Pancreas (tissue), 10 donors: ENCODE measurements around the gene MRGPRG. TPM values are rescaled to one million over a fixed set of nuclear protein-coding genes. Genes with fewer than 3 reads are reported as not detected.

ENCODE experiments used
- ATAC-seq, 4 donors: fragments of 200-7000 bp; cut with Tn5 transposase; one replicate each; pipeline versions ENCODE4 v1.8.0 to v1.9.1; 2020; ENCODE audit warnings: mild to moderate bottlenecking in 4 of 4, moderate library complexity in 4 of 4
- DNase-seq, 6 donors: peaks; one replicate each; pipeline ENCODE4 v3.0.0-alpha.2; 2020
- FAIRE-seq: peaks from 2 replicates; lab custom pipeline; 2012; peaks lifted over from hg19 to GRCh38; lab: Jason Lieb, UNC
- H3K27ac ChIP-seq, 4 donors: fragments of 200-600 bp; sonication (generic); 1 replicate in 3 of 4; 2 replicates in 1 of 4; pipeline versions ENCODE4 v1.5.0 to v1.8.0; 2020
- H3K27me3 ChIP-seq, 4 donors: fragments of 200-600 bp; one replicate each; pipeline ENCODE4 v1.8.0; 2021
- H3K36me3 ChIP-seq, 3 donors: fragments of 200-600 bp; sonication (generic) in 1 of 3; one replicate each; pipeline versions ENCODE4 v1.5.0 to v1.8.0; 2020 to 2021
- H3K4me1 ChIP-seq, 3 donors: fragments of 200-600 bp; one replicate each; pipeline ENCODE4 v1.8.0; 2021
- H3K4me3 ChIP-seq, 4 donors: fragments of 200-600 bp; sonication (generic) in 2 of 4; one replicate each; pipeline versions ENCODE4 v1.5.0 to v1.8.0; 2020 to 2021
- H3K9me3 ChIP-seq, 4 donors: fragments of 200-600 bp; one replicate each; pipeline ENCODE4 v1.8.0; 2021
- CTCF ChIP-seq, 4 donors: fragments of 200-600 bp; sonication (generic) in 3 of 4; IDR thresholded peaks; one replicate each; pipeline versions ENCODE4 v1.5.0 to v1.8.0; 2021; ENCODE audit warnings: antibody characterized with exemption in 4 of 4
- WGBS, 2 donors: extraction: QIAGEN DNeasy Blood & Tissue Kit; methylation state at CpG; one replicate each; pipeline ENCODE4 v1.1.7; 2013; 5-methylcytosine and 5-hydroxymethylcytosine counted together
- intact Hi-C, 3 donors: fragments of 100-400 bp; cut with DNase I; formaldehyde crosslinking; loops; one replicate each; pipeline versions ENCODE4 v1.11.1 to v1.14.2; 2022
- polyA plus RNA-seq, 2 donors: library from polyadenylated mRNA; stranded (reverse); fragments of 200-250 nt; gene quantifications; one replicate each; pipeline ENCODE4 v1.2.3, GENCODE V29; 2013
- total RNA-seq, 6 donors: library from RNA; stranded (reverse); fragmentation: NEBNext Ultra II Directional in 4 of 6; extraction: Animal tissue kit (Norgen Biotek cat#: 25700) in 4 of 6; gene quantifications; one replicate each; pipeline versions ENCODE4 v1.2.1 to v1.2.4, GENCODE V29; 2021 to 2023
- donor health status: healthy with polysubstance abuse.
- donor health status: DM: no; HTN: no; CAD: no; lungs with moderate emphysema.
- donor health status: DM: no; HTN: no; CAD: no.
- donor health status: control.
- donor health status: control.
- donor health status: Bipolar disorder and iron deficiency.
- donor health status: DM: yes; HTN: yes; CAD: no.
- donor health status: DM: no; HTN: no; CAD: no.
- donor health status: DM: no; HTN: no; CAD: no.
- donor health status: DM: yes; HTN: yes; CAD: no.

Gene MRGPRG
- total and polyA plus RNA-seq, 8 donors, result not detected

- ATAC-seq (no peak), DNase-seq (no peak)
- WGBS, 2 donors, result 86 to 92% methylated on average over 1 of the region's 1 CpG
These were observed 25.3 kb upstream of the MRGPRG start for GRCh38 chr11:3243880-3244279.

GRCh38 chr11:3237119-3237518 is 18.5 kb upstream of the MRGPRG start:
- no peaks in the 10 kb centered on the region for H3K36me3 ChIP-seq
- TF ChIP-seq CTCF (IDR thresholded peaks at IDR 0.05), result no peak
- ATAC-seq, result no peak
- no peak for FAIRE-seq
- H3K4me3 ChIP-seq, result no peak overlapping the region
- WGBS, 2 donors, result 87 to 93% methylated on average over 2 of the region's 2 CpGs
- H3K27ac ChIP-seq, result no peak overlapping the region
- no peaks in the 10 kb centered on the region for H3K4me1 ChIP-seq
- intact Hi-C loops, result no loop called here
- H3K9me3 ChIP-seq, result no peaks in the 10 kb centered on the region
- no peaks in the 10 kb centered on the region for H3K27me3 ChIP-seq
- no peak for DNase-seq

More at GRCh38 chr11:3243880-3244279, 25.3 kb upstream of the MRGPRG start:
- H3K9me3 ChIP-seq, result no peaks in the 10 kb centered on the region
- no peaks in the 10 kb centered on the region for H3K36me3 ChIP-seq
- no peak overlapping the region for H3K27ac ChIP-seq
- TF ChIP-seq CTCF (IDR thresholded peaks at IDR 0.05), result no peak
- no peak overlapping the region for H3K4me3 ChIP-seq
- H3K4me1 ChIP-seq, result no peaks in the 10 kb centered on the region
- no peak for FAIRE-seq
- intact Hi-C loops, result no loop called here
- no peaks in the 10 kb centered on the region for H3K27me3 ChIP-seq

- no peak for TF ChIP-seq CTCF (IDR thresholded peaks at IDR 0.05)
- no peak overlapping the region for H3K4me3 ChIP-seq
- H3K27ac ChIP-seq, result no peak overlapping the region
- H3K4me1 ChIP-seq, result no peaks in the 10 kb centered on the region
- H3K27me3 ChIP-seq, result peaks cover 0 to 3% (median 0%) of the 10 kb centered on the region in 4 donors
- no peaks in the 10 kb centered on the region for H3K36me3 ChIP-seq
- no peaks in the 10 kb centered on the region for H3K9me3 ChIP-seq
- 75% methylated on average over 7 of the region's 7 CpGs for WGBS, 2 donors
- ATAC-seq (no peak), DNase-seq (no peak), FAIRE-seq (no peak)
- intact Hi-C loops, result no loop called here
These were observed 16.2 kb upstream of the MRGPRG start for GRCh38 chr11:3234846-3235245.

- no peaks in the 10 kb centered on the region for H3K4me1 ChIP-seq
- H3K27me3 ChIP-seq, result peaks cover 0 to 3% (median 0%) of the 10 kb centered on the region in 4 donors
- FAIRE-seq (no peak), DNase-seq (peak in 1 of 6 donors; percentile 33), ATAC-seq (no peak)
- 77 to 81% methylated on average over 21 of the region's 21 CpGs for WGBS, 2 donors
- no peaks in the 10 kb centered on the region for H3K36me3 ChIP-seq
- H3K27ac ChIP-seq, result no peak overlapping the region
- H3K4me3 ChIP-seq, result no peak overlapping the region
- intact Hi-C loops, result no loop called here
- H3K9me3 ChIP-seq, result no peaks in the 10 kb centered on the region
- no peak for TF ChIP-seq CTCF (IDR thresholded peaks at IDR 0.05)
These were observed 14.3 kb upstream of the MRGPRG start for GRCh38 chr11:3232956-3233355.

GRCh38 chr11:3231851-3232744 is 13.5 kb upstream of the MRGPRG start, which contains the start of gene MRGPRE:
TSS of gene MRGPRE (minus strand) at chr11:3232417. CDS start at chr11:3228799, 3,618 bp downstream.
- DNase-seq, result peak in 4 of 6 donors; percentile 23 to 56 (median 50)
- peak in 3 of 4 donors; percentile 69 to 82 (median 77) for ATAC-seq

More at GRCh38 chr11:3231851-3232744, 13.5 kb upstream of the MRGPRG start, which contains the start of gene MRGPRE:
- Histone ChIP-seq H3K4me3 (no peak within 1 kb of the TSS), H3K27me3 (peaks cover 0 to 3% (median 0%) of the 10 kb centered on the region in 4 donors), H3K36me3 (no peaks in the 10 kb centered on the region), H3K9me3 (no peaks in the 10 kb centered on the region), H3K4me1 (no peaks in the 10 kb centered on the region), H3K27ac (no peak within 1 kb of the TSS)
- WGBS, 2 donors, result 37 to 39% methylated on average over 37 to 39 of the region's 39 CpGs
- FAIRE-seq, result no peak
- no peak for TF ChIP-seq CTCF (IDR thresholded peaks at IDR 0.05)
- intact Hi-C loops, result no loop called here
